NCI-H2081 (cell line): ENCODE results near the gene RARS1.
A peak's percentile ranks its signal among the peaks of the same experiment; 100 is the strongest.

Experiments used
- DNase-seq, 2 experiments: peaks; one replicate each; lab custom pipeline; 2025; lab: John Stamatoyannopoulos, UW

RARS1 gene

GRCh38 chr5:168486136-168486879, at the start of gene RARS1:
TSS of gene RARS1 (plus strand) at chr5:168486471. CDS start at chr5:168486499, 28 bp downstream.
- peak; percentile 88 to 94 for DNase-seq

- no peak for DNase-seq
Observed at GRCh38 chr5:168438349-168438748, 47.9 kb upstream of the RARS1 start.

GRCh38 chr5:168443533-168443932, 42.7 kb upstream of the RARS1 start:
- DNase-seq: no peak

GRCh38 chr5:168443950-168444700, 42.1 kb upstream of the RARS1 start:
- no peak for DNase-seq

GRCh38 chr5:168446983-168447619, 39.2 kb upstream of the RARS1 start:
- DNase-seq: no peak

GRCh38 chr5:168447808-168448207, 38.5 kb upstream of the RARS1 start:
- DNase-seq: no peak

- no peak for DNase-seq
Observed at GRCh38 chr5:168449166-168449565, 37.1 kb upstream of the RARS1 start.

- no peak for DNase-seq
Observed at GRCh38 chr5:168451565-168451964, 34.7 kb upstream of the RARS1 start.

GRCh38 chr5:168455201-168455600, 31.1 kb upstream of the RARS1 start:
- DNase-seq: no peak

GRCh38 chr5:168457542-168457941, 28.7 kb upstream of the RARS1 start:
- no peak for DNase-seq

GRCh38 chr5:168460606-168461005, 25.7 kb upstream of the RARS1 start:
- DNase-seq: no peak

GRCh38 chr5:168463081-168463480, 23.2 kb upstream of the RARS1 start:
- no peak for DNase-seq

GRCh38 chr5:168464214-168464613, 22.1 kb upstream of the RARS1 start:
- no peak for DNase-seq

GRCh38 chr5:168464641-168465040, 21.6 kb upstream of the RARS1 start:
- no peak for DNase-seq

- peak; percentile 69 to 85 for DNase-seq
Observed at GRCh38 chr5:168467755-168468330, 18.4 kb upstream of the RARS1 start.

- DNase-seq: no peak
Observed at GRCh38 chr5:168468836-168469235, 17.4 kb upstream of the RARS1 start.

GRCh38 chr5:168469816-168470215, 16.5 kb upstream of the RARS1 start:
- no peak for DNase-seq

GRCh38 chr5:168471785-168472184, 14.5 kb upstream of the RARS1 start:
- no peak for DNase-seq

GRCh38 chr5:168472329-168472728, 13.9 kb upstream of the RARS1 start:
- no peak for DNase-seq

GRCh38 chr5:168474319-168474718, 12.0 kb upstream of the RARS1 start:
- no peak for DNase-seq

GRCh38 chr5:168477060-168477459, 9.2 kb upstream of the RARS1 start:
- no peak for DNase-seq

- DNase-seq: no peak
Observed at GRCh38 chr5:168479166-168479565, 7.1 kb upstream of the RARS1 start.

GRCh38 chr5:168480601-168481000, 5.7 kb upstream of the RARS1 start:
- DNase-seq: no peak
